GM20000 (cell line): ENCODE data around the gene DYNLRB1.

ENCODE experiments used
- DNase-seq: peaks from one replicate; pipeline ENCODE4 v3.0.0; 2012; ENCODE audit warnings: low spot score
- TF ChIP-seq, protein P1 (sequence below): IDR thresholded peaks from 2 replicates; pipeline ENCODE4 v1.5.1; 2012; ENCODE audit warnings: mild to moderate bottlenecking, control low read depth; ENCODE audit errors: extremely low read depth, missing control alignments

The DYNLRB1 gene

GRCh38 chr20:34557936-34558319, 41.7 kb downstream of the DYNLRB1 start:
- TF ChIP-seq, protein P1, sequence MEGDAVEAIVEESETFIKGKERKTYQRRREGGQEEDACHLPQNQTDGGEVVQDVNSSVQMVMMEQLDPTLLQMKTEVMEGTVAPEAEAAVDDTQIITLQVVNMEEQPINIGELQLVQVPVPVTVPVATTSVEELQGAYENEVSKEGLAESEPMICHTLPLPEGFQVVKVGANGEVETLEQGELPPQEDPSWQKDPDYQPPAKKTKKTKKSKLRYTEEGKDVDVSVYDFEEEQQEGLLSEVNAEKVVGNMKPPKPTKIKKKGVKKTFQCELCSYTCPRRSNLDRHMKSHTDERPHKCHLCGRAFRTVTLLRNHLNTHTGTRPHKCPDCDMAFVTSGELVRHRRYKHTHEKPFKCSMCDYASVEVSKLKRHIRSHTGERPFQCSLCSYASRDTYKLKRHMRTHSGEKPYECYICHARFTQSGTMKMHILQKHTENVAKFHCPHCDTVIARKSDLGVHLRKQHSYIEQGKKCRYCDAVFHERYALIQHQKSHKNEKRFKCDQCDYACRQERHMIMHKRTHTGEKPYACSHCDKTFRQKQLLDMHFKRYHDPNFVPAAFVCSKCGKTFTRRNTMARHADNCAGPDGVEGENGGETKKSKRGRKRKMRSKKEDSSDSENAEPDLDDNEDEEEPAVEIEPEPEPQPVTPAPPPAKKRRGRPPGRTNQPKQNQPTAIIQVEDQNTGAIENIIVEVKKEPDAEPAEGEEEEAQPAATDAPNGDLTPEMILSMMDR: no peak
- DNase-seq: no peak

DNA sequence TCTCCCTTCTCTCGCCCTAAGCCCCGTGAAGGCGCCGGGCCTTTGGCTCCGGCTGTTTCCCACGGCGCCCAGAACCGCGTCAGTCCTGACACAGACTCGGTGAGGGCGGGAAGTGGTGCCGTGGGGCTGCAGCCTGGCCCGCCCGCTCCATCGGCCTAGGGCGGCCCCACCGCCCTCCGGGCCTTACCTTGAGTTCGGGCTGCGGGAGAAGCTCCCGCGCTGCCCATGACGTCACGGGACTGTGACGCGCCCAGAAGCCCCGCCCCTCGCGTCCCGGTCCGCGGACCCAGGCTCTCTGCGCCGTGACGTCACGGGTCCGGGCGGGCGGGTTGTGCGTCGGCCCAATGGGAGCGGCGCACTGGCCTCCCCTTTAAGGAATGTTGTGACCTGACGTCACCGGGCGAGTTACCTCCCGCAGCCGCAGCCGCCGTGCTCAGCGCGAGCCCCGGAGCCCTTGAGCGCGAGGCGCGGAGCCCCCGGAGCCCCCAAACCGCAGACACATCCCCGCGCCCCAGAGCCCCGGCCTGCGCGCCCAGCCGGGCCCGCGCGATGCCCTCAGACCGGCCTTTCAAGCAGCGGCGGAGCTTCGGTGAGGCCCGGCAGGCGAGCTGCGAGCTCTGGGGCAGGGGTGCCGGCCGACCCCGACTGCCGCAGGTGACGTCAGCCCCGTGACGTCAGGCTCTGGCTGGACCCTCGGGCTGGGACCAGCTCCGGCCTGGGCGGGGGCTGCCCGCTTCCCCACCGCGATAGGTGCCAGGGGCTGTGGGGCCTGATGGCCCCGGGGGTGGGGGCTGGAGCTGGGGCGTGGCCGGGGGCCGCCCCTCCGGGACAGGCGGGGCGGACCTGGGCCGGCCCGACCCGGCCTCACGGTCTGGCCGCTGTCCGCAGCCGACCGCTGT, 42.3 kb downstream of the DYNLRB1 start, which contains the start of gene MAP1LC3A:
Gene MAP1LC3A, plus strand, starts transcription at position 399 of the 899 bp plus-strand sequence. Its CDS starts 151 bp downstream, at position 550.
- TF ChIP-seq, protein P1: no peak
- peak; percentile 97 for DNase-seq

GRCh38 chr20:34559311-34560140, 43.3 kb downstream of the DYNLRB1 start:
- no peak for DNase-seq
- TF ChIP-seq, protein P1: no peak

DNA sequence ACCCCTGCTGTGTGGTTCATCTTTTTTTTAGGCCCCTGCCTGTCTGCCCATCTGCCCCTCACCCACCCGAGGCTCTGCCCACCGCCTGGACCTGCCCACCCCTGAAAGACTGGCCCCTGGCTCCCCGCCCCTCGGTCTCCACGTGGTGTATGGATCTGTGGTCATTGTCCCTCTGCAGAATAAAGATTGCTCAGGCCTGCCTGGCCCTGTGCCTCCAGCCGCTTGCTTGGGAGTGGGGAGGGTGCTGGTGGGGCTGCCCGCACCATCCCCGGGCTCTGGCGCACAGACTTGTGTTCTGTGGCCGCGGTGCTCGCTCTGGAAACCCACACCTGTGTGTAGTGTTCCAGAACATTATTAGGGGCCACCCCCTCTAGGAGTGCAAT, 43.9 kb downstream of the DYNLRB1 start:
- TF ChIP-seq, protein P1: no peak

DNA sequence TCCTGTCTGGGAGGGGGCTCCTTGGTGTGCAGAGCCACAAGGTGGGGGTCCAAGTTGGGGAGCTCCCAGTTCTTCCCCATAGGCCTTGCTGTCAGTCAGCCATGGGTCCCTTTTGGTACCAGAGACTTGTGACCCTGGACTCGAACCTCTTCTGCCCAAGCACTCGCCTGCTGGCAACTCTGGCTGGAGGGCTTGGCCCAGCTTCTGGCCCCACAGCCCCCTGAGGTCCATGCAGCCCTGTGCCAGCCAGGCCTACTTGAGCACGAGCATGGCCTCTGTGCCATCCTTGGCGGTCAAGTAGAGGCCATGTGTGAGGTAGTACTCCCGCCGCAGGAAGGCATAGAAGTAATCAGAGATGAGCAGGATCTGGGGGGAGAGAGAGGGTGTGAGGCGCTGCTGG, 44.4 kb downstream of the DYNLRB1 start:
- TF ChIP-seq, protein P1: no peak
- no peak for DNase-seq

More for the DNA sequence above, 43.9 kb downstream of the DYNLRB1 start:
- no peak for DNase-seq

GRCh38 chr20:34561661-34562060, 45.4 kb downstream of the DYNLRB1 start:
- TF ChIP-seq, protein P1: no peak
- no peak for DNase-seq

GRCh38 chr20:34562641-34563040, 46.4 kb downstream of the DYNLRB1 start:
- TF ChIP-seq, protein P1: no peak
- DNase-seq: no peak
